GOT3 (cell line): ENCODE measurements around the gene SLC7A1.

Source experiments
- DNase-seq: peaks from one replicate; lab custom pipeline; 2025; ENCODE audit warnings: mixed read lengths; lab: John Stamatoyannopoulos, UW

Gene SLC7A1

GRCh38 chr13:29561918-29562317, 33.6 kb downstream of the SLC7A1 start:
- no peak for DNase-seq

- DNase-seq, result no peak
These were observed 38.7 kb downstream of the SLC7A1 start for GRCh38 chr13:29556742-29557141.

GRCh38 chr13:29551214-29551613, 44.3 kb downstream of the SLC7A1 start:
- DNase-seq, result no peak

GRCh38 chr13:29550430-29550988, 45.0 kb downstream of the SLC7A1 start:
- DNase-seq, result no peak

- no peak for DNase-seq
These were observed 46.8 kb downstream of the SLC7A1 start for GRCh38 chr13:29548722-29549121.

GRCh38 chr13:29547153-29547552, 48.3 kb downstream of the SLC7A1 start:
- no peak for DNase-seq

GRCh38 chr13:29546662-29547061, 48.8 kb downstream of the SLC7A1 start:
- no peak for DNase-seq

GRCh38 chr13:29545988-29546387, 49.5 kb downstream of the SLC7A1 start:
- no peak for DNase-seq

GRCh38 chr13:29543230-29544215, 52.0 kb downstream of the SLC7A1 start:
- DNase-seq, result no peak

- no peak for DNase-seq
These were observed 53.1 kb downstream of the SLC7A1 start for GRCh38 chr13:29542381-29542780.

- no peak for DNase-seq
These were observed 54.1 kb downstream of the SLC7A1 start for GRCh38 chr13:29541400-29541799.

- no peak for DNase-seq
These were observed 54.7 kb downstream of the SLC7A1 start for GRCh38 chr13:29540799-29541198.

GRCh38 chr13:29540334-29540733, 55.2 kb downstream of the SLC7A1 start:
- DNase-seq, result no peak

GRCh38 chr13:29539856-29540255, 55.6 kb downstream of the SLC7A1 start:
- no peak for DNase-seq

GRCh38 chr13:29538652-29539040, 56.8 kb downstream of the SLC7A1 start:
- DNase-seq, result no peak

GRCh38 chr13:29537736-29538651, 57.5 kb downstream of the SLC7A1 start:
- DNase-seq, result no peak

- no peak for DNase-seq
These were observed 58.6 kb downstream of the SLC7A1 start for GRCh38 chr13:29536853-29537252.

- DNase-seq, result no peak
These were observed 59.5 kb downstream of the SLC7A1 start for GRCh38 chr13:29535663-29536655.

GRCh38 chr13:29534083-29534482, 61.4 kb downstream of the SLC7A1 start:
- DNase-seq, result no peak

GRCh38 chr13:29532821-29533220, 62.7 kb downstream of the SLC7A1 start:
- DNase-seq, result no peak

- no peak for DNase-seq
These were observed 63.4 kb downstream of the SLC7A1 start for GRCh38 chr13:29532116-29532515.
